Suprapubic skin (tissue), 4 donors: ENCODE results near the gene TRUB2.

Source experiments
- EP300 ChIP-seq: sonication (generic); formaldehyde crosslinking; IDR thresholded peaks from one replicate; pipeline ENCODE4 v1.6.1; 2017; ENCODE audit warnings: antibody characterized with exemption
- POLR2A ChIP-seq, 2 donors: fragments of 450-650 bp; IDR thresholded peaks; one replicate each; pipeline ENCODE4 v1.6.1; 2017; ENCODE audit warnings: antibody characterized with exemption in 2 of 2, mild to moderate bottlenecking in 2 of 2, moderate library complexity in 2 of 2
- POLR2AphosphoS5 ChIP-seq, 3 donors: sonication (generic); formaldehyde crosslinking; IDR thresholded peaks; one replicate each; pipeline ENCODE4 v1.6.1; 2017; ENCODE audit warnings: antibody characterized with exemption in 3 of 3
- TF ChIP-seq, protein P1 (sequence below), 2 donors: fragments of 200-600 bp in 1 of 2; fragments of 450-650 bp in 1 of 2; sonication (generic) in 1 of 2; IDR thresholded peaks; one replicate each; pipeline ENCODE4 v1.5.1; 2016 to 2019; ENCODE audit warnings: antibody characterized with exemption in 2 of 2, mild to moderate bottlenecking in 1 of 2, moderate library complexity in 1 of 2

DNA sequence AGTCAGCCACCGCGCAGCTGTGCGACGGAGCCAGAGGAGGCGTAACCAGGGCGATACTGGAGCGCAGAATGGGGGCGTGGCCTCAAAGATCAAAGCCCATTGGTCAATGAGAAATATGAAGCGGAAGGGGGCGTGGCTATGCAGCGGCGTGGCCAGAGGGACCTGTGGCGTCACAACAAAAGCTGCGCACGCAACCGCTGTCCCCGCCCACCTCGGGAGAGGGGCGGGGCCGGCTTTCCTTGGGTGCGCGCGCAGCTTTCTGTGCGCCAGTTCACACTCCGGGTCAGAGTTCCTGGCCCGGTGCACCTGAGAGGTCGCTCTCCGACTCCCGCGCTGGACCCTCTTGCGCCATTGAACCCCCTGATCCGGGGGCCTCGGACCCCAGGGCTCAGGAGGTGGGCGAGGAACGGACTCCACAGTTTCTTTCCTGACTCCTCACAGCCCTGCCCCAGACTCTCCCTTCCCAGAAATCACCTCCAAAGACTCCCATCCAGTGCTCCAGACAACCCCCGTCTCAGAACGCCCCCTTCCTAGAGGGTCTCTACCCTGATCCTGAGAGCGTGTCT, 46.2 kb downstream of the TRUB2 start, which contains the start of gene SWI5:
- TF ChIP-seq, protein P1, sequence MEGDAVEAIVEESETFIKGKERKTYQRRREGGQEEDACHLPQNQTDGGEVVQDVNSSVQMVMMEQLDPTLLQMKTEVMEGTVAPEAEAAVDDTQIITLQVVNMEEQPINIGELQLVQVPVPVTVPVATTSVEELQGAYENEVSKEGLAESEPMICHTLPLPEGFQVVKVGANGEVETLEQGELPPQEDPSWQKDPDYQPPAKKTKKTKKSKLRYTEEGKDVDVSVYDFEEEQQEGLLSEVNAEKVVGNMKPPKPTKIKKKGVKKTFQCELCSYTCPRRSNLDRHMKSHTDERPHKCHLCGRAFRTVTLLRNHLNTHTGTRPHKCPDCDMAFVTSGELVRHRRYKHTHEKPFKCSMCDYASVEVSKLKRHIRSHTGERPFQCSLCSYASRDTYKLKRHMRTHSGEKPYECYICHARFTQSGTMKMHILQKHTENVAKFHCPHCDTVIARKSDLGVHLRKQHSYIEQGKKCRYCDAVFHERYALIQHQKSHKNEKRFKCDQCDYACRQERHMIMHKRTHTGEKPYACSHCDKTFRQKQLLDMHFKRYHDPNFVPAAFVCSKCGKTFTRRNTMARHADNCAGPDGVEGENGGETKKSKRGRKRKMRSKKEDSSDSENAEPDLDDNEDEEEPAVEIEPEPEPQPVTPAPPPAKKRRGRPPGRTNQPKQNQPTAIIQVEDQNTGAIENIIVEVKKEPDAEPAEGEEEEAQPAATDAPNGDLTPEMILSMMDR (IDR thresholded peaks at IDR 0.05), result no peak
- peak; percentile 11 to 85 (median 14) for TF ChIP-seq POLR2AphosphoS5 (IDR thresholded peaks at IDR 0.05)
- no peak for TF ChIP-seq EP300
- TF ChIP-seq POLR2A (IDR thresholded peaks at IDR 0.05), result peak; percentile 58 to 87
